Activated B cell treated with CpG ODN at 0.5 μM for 24 hours (primary cell): Measurements from ENCODE around the gene MALRD1. TPM values are rescaled to one million over a fixed set of nuclear protein-coding genes. Genes with fewer than 3 reads are reported as not detected.
"Not testable (repeated sequence)": the region's sequence is repeated elsewhere in the genome, so short reads cannot be mapped to it uniquely, and the experiment has no call there.

Source experiments
- ATAC-seq: fragments of 200-7000 bp; cut with Tn5 transposase; one replicate; pipeline ENCODE4 v1.10.0; 2021; ENCODE audit warnings: low read depth, mild to moderate bottlenecking, moderate library complexity
- CTCF ChIA-PET: fragments of 350-600 bp; sonication (Branson Sonifier 250); formaldehyde crosslinking; loops from one replicate; lab custom pipeline; 2021; ENCODE audit warnings: antibody characterized with exemption; lab: Charles Lee
- POLR2A ChIA-PET: fragments of 350-600 bp; sonication (Branson Sonifier 250); formaldehyde crosslinking; loops from one replicate; lab custom pipeline; 2021; ENCODE audit warnings: antibody characterized with exemption; lab: Charles Lee
- DNase-seq: peaks from one replicate; pipeline ENCODE4 v3.0.0; 2022
- H3K27ac Mint-ChIP-seq: one replicate; pipeline ENCODE4 v1.8.0; 2020; ENCODE audit warnings: mixed read lengths
- H3K27me3 Mint-ChIP-seq: one replicate; pipeline ENCODE4 v1.8.0; 2021; ENCODE audit warnings: mixed read lengths
- H3K36me3 Mint-ChIP-seq: one replicate; pipeline ENCODE4 v1.8.0; 2021; ENCODE audit warnings: low read depth, mixed read lengths
- H3K4me1 Mint-ChIP-seq: one replicate; pipeline ENCODE4 v1.8.0; 2021; ENCODE audit warnings: mixed read lengths
- H3K4me3 Mint-ChIP-seq: one replicate; pipeline ENCODE4 v1.8.0; 2020; ENCODE audit warnings: mild to moderate bottlenecking, mixed read lengths
- H3K9me3 Mint-ChIP-seq: one replicate; pipeline ENCODE4 v1.8.0; 2020; ENCODE audit warnings: mixed read lengths
- CTCF ChIP-seq: fragments of 200-600 bp; IDR thresholded peaks from one replicate; pipeline ENCODE4 v1.8.0; 2022; ENCODE audit warnings: antibody characterized with exemption, mild to moderate bottlenecking
- intact Hi-C: fragments of 100-400 bp; cut with micrococcal nuclease; formaldehyde crosslinking; loops from one replicate; pipeline ENCODE4 v1.15.1; 2024
- total RNA-seq: library from RNA; stranded (reverse); gene quantifications from 2 replicates; pipeline ENCODE4 v1.2.3, GENCODE V29; 2022

MALRD1 gene
- total RNA-seq, 1 donor from 2014 or later: not detected

DNA sequence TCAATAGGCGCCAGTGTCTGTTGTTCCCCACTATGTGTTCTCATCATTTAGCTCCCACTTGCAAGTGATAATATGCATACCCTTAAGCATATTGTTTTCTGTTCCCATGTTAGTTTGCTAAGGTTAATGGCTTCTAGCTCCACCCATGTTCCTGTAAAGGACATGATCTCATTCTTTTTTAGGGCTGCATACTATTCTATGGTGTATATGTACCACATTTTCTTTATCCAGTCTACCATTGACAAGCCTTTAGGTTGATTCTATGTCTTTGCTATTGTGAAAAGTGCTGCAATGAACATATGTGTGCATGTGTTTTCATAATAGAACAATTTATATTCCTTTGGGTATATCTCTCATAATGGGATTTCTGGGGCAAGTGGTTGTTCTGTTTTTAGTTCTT lies 689.8 kb downstream of the MALRD1 start:
- peaks cover 8% of the 10 kb centered on the region for H3K9me3 Mint-ChIP-seq
- H3K36me3 Mint-ChIP-seq: no peaks in the 10 kb centered on the region
- H3K27ac Mint-ChIP-seq: no peak overlapping the region
- no peak overlapping the region for H3K4me3 Mint-ChIP-seq
- POLR2A ChIA-PET: no interaction called here
- CTCF ChIA-PET: no interaction called here
- intact Hi-C loops: no loop called here
- TF ChIP-seq CTCF: no peak
- H3K27me3 Mint-ChIP-seq: no peaks in the 10 kb centered on the region
- ATAC-seq (no peak), DNase-seq (no peak)
- no peaks in the 10 kb centered on the region for H3K4me1 Mint-ChIP-seq

DNA sequence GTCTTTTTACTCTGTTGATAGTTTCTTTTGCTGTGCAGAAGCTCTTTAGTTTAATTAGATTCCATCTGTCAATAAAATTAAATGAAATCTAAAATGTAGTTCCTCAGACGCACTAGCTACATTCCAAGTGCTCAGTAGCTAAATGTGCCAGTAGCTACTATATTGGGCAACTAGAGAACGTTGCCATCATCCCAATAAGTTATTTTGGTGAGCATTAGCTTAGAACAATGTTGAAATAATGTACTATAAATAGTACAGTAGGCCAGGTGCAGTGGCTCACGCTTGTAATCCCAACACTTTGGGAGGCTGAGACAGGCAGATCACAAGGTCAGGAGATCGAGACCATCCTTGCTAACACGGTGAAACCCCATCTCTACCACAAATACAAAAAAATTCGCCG lies 690.6 kb downstream of the MALRD1 start:
- H3K27me3 Mint-ChIP-seq, H3K4me3 Mint-ChIP-seq, DNase-seq, H3K4me1 Mint-ChIP-seq, intact Hi-C loops, H3K9me3 Mint-ChIP-seq, CTCF ChIA-PET, H3K36me3 Mint-ChIP-seq, H3K27ac Mint-ChIP-seq, POLR2A ChIA-PET, ATAC-seq: not testable (repeated sequence)

- intact Hi-C loops, H3K4me3 Mint-ChIP-seq, H3K4me1 Mint-ChIP-seq, H3K9me3 Mint-ChIP-seq, H3K27me3 Mint-ChIP-seq, ATAC-seq, POLR2A ChIA-PET, CTCF ChIA-PET, H3K36me3 Mint-ChIP-seq, H3K27ac Mint-ChIP-seq, DNase-seq: not testable (repeated sequence)
Measured at GRCh38 chr10:19742144-19742543, 693.5 kb downstream of the MALRD1 start.

DNA sequence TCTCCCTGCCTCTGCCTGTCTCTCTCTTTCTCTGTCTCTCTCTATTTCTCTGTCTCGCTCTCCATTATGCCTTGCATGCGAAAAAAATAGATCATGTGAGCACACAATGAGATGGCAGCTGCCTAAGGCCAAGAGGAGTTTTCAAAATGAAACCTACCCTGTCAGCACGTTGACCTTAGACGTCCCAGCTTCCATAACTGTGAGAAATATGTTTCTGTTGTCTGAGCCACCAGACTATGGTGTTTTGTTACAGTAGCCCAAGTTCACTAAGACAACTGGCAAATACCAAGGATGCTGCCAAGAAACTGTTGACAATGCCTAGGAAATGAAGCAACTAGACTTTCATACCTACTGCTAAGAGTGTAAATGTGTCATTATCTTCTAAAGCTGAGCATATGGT lies 697.1 kb downstream of the MALRD1 start:
- H3K9me3 Mint-ChIP-seq: peaks cover 2% of the 10 kb centered on the region
- ATAC-seq (no peak), DNase-seq (no peak)
- H3K27me3 Mint-ChIP-seq: no peaks in the 10 kb centered on the region
- TF ChIP-seq CTCF: no peak
- ChIA-PET POLR2A (no interaction called here), CTCF (no interaction called here)
- intact Hi-C loops: no loop called here
- H3K4me1 Mint-ChIP-seq: no peaks in the 10 kb centered on the region
- H3K36me3 Mint-ChIP-seq: no peaks in the 10 kb centered on the region
- H3K27ac Mint-ChIP-seq: no peak overlapping the region
- no peak overlapping the region for H3K4me3 Mint-ChIP-seq

DNA sequence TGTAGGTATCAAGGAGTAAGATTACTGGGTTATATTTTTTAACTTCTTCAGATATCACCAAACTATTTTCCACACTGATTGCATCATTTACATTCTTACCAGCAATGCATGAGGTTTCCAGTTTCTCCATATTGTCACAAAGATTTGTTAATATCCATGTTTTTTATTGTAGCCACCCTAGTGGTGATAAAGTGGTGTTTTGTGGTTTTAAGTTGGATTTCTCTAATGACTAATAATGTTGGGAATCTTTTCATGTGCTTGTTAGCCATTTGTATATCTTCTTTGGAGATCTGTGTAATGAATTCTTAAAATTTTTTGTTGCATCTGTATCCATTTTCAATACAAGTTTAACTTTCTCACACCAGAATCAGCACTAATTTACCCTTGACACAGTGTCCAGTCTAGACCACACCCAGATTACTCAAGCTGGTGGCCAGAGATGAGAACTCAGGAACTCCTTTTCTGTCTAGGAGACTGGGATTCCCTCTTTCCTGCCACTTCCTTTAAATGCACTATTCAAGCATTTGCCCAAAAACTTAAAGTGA lies 700.7 kb downstream of the MALRD1 start:
- no peak for DNase-seq
- H3K27ac Mint-ChIP-seq: no peak overlapping the region
- no peak overlapping the region for H3K4me3 Mint-ChIP-seq
- no peaks in the 10 kb centered on the region for H3K36me3 Mint-ChIP-seq
- ChIA-PET CTCF (no interaction called here), POLR2A (no interaction called here)
- H3K4me1 Mint-ChIP-seq: no peaks in the 10 kb centered on the region
- no peak for TF ChIP-seq CTCF
- intact Hi-C loops: no loop called here
- peaks cover 2% of the 10 kb centered on the region for H3K9me3 Mint-ChIP-seq
- no peaks in the 10 kb centered on the region for H3K27me3 Mint-ChIP-seq
- ATAC-seq: no peak

DNA sequence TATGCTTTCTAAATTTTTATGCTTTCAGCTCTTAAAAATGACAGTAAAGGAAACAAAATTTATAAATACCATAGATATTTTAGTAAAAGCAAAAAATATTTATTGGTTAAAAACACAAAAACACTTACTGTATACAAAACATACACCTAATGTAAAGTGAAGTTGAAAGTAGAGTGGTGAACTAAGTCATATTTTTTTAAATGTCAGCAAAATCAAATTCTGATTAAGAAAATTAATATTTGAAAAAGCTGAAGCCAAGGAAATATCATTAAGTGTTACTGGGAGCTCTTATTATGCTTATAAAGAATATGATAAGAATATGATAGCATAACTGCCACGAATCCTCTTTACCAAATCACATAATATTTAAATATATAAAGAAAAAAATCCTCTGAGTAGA lies 702.4 kb downstream of the MALRD1 start:
- ChIA-PET CTCF (no interaction called here), POLR2A (no interaction called here)
- Mint-ChIP-seq H3K27ac (no peak overlapping the region), H3K9me3 (no peaks in the 10 kb centered on the region), H3K36me3 (no peaks in the 10 kb centered on the region), H3K4me1 (no peaks in the 10 kb centered on the region), H3K27me3 (no peaks in the 10 kb centered on the region), H3K4me3 (no peak overlapping the region)
- DNase-seq (no peak), ATAC-seq (no peak)
- intact Hi-C loops: no loop called here
- no peak for TF ChIP-seq CTCF
